ENCODE data around the gene ANXA2.
"Not testable (repeated sequence)": the region's sequence is repeated elsewhere in the genome, so short reads cannot be mapped to it uniquely, and the experiment has no call there.

Gene ANXA2

DNA sequence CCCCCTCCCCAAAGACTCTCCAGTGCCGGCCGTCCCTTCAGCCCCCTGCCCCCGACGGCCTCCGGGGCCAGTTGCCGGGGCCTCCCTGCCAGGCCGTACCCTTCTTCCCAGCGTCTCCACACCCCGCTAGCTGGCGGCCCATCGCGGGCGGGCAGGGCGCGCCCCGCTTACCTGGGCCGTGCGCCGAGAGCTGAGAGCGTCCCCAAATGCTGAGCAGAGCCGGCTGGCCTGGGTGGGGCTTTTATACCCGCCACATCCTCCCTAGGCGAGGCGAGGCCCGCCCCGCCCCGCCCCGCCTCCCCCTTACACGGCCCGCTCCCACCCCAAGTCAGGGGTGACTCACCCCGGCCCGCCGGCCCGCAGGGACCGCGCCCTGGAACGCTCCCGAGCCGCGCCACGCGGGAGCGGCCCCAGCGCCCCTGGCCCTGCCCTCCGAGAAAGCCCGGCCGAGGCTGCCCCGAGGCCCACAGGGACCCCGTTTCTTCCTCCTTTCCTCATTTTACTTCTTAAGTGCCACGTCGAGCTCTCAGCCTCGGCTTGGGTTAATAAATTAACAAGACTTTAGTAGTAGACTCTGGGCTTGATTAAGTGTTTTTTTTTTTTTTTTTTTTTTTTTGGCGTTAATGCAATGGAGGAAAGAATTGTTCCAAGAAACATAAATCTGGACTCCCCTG is at the start of gene ANXA2:
Gene ANXA2, minus strand, starts transcription at position 215 of the 674 bp plus-strand sequence. CDS start 11,911 bp downstream, outside the sequence.
- no peak for DNase-seq

DNA sequence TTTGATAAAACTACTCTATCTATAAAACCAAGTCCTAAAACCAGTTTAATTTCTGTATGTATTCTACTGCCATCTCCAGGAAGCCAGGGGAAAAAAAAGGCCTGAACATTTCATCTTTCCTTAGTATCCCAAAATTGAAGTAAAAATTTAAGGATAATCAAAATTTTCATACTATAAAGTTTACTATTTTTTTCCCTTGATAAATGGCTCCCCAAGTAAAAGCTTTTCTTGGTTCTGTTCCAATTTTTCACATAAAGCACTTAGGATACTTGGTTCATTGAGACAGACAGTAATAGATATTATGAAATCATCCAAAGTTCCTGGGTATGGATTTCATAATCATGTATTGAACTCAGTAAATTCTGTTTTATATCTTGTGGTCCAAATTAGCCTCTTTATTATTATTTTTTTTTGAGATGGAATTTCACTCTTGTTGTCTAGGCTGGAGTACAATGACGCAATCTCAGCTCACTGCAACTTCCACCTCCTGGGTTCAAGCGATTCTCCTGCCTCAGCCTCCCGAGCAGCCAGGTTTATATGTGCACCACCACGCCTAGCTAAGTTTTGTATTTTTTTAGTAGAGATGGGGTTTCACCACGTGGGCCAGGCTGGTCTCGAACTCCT is 46.6 kb upstream of the ANXA2 start:
- no peak for DNase-seq

DNA sequence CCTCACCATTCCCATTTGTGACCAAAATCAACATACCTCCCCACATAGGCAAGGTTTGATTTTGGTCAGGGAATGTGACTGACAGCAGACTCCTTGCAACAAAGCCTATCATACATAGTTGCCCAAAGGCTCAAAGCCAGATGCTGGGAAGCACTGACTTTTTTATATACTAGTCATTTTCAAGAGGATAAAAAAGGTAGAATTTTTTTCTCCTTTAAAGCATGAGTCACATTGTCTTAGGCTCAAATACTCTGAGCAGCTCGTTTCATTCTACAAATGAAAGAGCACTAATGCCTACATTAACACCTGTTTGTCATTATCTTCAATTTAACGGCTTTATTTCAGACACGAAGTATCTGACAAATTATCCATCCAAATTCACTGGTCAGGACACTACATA is 45.0 kb upstream of the ANXA2 start:
- no peak for DNase-seq

DNA sequence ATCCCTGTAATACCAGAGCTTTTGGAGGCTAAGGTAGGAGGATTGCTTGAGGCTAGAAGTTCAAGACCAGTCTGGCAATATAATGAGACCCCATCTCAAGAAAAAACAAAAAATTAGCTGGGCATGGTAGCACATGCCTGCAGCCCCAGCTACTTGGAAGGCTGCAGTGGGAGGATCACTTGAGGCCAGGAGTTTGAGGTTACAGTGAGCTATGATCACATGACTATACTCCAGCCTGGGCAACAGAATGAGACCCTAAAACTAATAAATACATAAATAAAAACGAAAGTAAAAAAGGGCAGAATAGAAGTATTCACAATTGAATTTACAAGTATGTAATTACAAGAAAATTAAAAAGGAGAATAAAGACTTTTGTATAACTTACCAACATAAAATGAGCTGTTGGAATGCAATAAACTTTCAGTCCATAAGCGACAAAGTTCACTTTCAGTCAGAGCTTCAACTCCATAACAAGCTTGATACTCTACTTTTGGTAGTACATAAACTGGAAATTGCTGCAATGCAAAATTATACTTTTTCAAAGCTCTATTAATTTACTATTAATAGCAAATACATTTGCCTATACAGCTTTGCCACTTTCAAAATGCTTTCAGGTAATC is 44.4 kb upstream of the ANXA2 start:
- DNase-seq, result no peak

DNA sequence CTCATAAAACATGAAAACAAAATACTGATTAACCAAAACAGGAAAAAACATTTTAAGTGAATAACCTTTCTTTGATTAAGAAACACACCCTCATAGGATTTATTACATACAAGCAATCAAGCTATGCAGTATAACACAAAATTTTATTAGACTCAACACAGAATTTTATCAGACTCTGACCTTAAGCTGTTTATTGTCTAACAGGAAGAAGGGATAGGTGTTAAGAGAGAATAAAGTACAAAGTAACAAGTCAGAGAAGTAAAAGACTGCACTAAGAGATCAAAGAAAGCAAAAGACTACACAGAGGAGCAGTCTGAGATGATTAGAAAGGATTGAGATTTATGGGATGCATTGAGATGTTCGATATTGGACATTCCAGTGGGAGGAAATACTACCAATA is 43.5 kb upstream of the ANXA2 start:
- no peak for DNase-seq

DNA sequence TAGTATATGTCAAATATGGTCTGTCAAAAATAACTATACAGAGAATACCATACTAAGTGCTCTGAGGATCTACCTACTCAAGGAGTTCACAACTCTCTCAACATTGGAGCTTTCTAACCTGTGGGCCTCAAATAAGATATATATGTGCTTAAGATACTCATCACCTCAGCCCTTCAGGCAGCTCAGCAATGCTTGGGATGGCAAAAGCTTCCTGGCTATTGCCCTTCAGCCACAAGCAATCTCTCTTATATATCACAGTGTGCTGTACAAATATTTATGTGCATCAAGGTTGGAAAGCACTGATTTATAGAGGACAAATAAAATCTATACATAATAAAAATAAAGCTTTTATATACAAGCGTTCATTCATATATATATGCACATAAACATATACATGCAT is 40.9 kb upstream of the ANXA2 start:
- DNase-seq, result no peak

DNA sequence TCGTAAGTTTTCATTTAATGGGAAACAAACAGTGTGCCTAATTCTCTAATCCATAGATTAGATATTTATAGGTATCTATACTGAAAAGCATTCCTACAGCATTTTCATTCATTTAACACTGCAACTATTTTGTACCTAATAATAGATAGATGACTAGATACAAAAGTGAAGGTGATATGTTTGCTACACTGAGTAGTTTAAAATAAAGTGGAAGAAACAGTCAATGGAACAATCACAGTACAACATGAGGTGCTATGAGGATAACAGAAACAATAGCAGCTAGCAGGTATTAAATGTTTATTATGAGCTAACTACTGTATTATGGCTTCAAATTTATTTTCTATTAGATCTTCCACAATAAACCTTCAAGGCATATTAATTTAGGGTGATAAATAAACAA is 31.1 kb upstream of the ANXA2 start:
- DNase-seq, result no peak

DNA sequence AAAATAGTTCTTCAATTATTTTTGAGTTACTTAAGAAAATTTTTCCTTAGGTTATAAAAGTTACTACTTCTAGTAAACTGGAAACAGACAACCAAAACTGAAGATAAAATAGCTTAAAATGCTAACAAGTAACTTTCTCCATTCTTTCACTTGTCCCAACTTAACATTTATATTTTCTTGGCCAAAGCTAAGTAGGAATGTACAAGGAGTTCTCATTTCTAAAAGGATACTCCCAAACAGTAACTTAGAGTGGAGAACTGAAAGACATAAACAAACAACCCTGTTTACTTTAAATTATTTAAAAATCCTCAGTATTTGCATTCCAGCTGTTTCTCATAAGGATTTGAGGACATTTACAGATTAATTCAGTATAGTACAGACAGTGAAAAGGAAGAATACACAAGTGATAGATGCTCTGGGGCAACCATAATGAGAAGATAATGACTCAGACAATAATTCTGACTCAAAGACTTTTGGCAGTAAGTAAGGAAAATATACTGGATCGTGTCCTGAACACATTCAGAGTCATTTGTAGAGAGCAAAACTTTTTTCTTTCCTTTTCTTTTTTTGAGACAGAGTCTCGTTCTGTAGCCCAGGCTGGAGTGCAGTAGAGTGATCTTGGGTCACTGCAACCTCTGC is 29.2 kb upstream of the ANXA2 start:
- no peak for DNase-seq

DNA sequence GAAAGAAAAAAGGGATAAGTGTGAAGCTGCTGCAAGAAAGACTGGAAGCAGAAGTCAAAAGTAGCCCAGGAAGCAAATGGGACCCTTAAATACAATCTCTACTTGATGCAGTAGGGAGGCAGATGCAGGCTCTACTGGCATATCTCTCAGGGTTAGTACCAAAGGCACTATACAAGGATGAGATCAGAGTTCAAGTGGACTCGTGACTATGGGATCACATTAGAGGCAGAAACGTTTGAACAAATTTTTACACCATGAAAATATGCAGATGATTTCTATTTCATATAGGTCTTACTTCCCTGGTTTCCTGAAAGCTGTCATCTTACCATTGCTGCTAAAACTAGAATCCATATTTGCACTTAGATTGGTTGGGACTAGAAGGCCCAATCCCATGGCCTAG is 27.7 kb upstream of the ANXA2 start:
- DNase-seq, result no peak

DNA sequence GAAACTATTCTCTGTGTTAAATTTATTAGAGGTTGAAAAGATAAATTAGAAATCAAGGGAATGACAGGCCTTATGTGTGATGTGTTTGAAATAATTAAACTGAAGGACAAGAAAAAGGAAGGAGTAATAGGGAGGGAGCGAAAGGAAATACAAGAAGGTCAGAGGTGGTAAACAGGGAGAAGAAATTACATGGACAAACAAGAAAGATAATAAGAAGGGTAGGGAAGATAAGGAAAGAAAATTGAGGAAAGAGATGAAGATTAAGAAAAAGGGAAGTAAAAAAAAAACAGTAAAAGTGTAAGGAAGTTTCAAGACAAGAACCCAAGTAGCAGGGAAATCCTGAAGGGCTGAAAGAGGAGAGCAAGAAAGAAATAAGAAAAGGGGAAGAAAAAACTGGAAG is 26.2 kb upstream of the ANXA2 start:
- DNase-seq, result no peak

DNA sequence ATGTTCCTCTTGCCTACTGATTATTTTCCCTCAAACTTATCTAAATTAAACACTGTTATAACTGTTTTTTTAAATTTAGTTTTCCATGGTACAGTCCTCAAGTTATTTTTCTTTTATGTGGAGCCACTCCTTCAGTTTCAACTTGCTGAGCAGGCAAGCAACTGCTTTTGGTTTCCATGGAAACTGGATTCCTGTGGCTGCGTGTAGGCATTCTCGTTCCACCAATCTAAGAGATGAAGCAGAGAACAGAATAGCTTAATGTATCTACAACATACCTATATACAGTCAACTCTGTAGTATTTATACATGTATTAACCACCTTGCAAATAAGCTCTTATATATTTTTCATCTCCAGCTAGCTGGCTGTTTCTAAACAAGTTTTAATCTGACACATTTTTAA is 25.8 kb upstream of the ANXA2 start:
- DNase-seq, result no peak

DNA sequence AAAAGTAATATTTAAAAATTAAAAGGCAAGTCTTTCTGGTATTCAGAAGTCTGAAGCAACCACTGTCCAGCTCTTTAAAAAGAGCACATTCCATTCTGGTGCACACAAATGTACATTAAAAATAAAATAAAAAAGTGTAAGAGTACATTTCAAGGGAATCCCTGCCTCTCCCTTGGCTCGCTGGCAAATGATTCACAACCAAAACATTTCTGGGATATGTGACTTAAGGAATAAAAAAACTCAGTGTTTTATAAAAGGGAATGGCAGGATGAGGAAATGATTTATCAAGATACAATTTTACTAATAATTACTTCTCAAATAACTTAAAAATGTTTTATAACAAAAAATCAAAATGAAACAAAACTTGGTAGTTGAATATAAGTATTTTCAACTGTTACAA is 23.8 kb upstream of the ANXA2 start:
- no peak for DNase-seq

DNA sequence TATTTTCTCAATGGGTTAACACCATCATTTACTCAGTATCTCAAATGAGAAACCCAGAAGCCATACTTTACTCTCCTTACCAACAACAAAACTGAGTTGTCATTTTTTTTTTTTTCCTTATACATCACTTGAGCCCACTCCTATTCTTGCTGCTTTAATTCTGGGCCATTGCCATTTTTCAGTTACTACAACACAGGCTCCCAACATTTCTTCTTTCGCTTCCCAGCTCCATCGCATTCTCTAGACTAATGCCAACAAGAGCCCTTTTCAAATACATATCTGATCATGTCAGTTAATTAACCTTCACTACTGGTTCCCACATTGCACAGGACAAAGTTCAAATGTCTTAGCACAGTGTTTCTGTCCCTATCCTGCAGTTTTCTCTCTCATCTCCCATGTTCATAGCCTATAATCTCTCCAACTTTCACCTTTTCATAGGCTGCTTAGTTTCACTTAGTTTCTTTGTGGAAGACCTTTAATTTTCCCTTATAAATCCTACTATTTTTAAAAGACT is 22.5 kb upstream of the ANXA2 start:
- no peak for DNase-seq

DNA sequence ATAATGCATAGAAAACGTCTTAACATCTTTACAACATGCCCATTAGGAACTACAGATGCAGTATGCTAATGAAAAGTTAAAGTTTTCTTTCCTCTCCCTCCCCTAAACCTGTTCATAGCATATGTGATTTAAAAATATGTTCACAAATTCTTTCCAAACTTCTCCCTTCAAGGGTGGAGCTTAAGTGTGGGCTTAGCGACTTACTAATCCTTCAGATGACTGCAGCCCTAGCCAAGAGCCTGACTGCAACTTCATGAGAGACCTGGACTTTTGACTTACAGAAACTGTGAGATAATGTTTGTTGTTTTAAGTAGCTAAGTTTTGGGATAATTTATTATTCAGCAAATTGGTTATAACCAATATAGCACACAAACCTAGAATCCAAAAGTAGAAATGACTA is 22.0 kb upstream of the ANXA2 start:
- no peak for DNase-seq

DNA sequence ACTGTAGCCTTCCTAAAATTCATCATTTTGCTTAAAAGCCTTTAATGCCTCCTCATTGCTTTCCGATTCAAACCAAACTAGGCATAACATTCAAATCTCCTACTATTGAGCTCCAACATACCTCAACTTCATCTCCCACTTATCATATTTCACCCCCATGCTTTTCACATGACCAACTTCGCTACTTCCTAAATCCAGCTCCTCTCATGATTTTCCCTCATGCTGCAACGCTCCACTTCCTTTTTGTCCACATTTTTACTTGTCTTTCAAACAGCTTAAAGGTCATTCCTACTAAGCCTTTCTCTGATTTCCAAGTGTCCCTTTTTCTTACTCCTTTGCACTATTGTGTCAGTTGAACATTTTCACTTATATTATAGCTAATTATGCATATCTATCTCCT is 20.3 kb upstream of the ANXA2 start:
- DNase-seq, result no peak

DNA sequence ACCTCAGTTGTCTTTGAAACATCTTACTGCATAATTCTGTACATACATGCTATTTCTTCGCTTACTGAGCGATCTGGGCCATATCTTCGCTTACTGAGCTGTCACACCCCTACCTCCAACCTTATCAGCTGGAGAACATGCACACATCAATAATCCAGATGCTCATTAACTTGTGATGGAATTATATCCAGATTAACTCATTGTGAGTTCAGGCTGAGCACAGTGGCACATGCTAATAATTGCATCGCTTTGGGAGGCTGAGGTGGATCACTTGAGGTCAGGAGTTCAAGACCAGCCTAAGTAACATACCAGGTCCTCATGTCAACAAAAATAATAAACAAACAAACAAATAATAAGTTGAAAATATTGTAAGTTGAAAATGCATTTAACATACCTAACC is 19.3 kb upstream of the ANXA2 start:
- DNase-seq, result no peak

DNA sequence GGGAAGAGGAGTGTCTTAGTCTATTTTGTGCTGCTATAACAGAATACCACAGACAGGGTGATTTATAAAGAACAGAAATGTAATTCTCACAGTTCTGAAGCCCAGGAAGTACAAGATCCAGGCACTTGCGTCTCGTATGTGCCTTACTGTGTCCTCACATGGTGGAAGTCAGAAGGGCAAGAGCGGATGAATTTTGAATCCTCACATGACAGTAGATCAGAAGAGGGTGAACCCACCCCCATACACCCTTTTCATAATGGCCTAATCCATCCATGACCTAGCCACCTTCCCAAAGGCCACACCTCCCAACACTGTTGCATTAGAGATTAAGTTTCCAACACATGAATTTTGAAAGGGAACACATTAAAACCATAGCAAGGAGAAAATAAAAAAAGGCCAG is 18.7 kb upstream of the ANXA2 start:
- DNase-seq, result no peak

DNA sequence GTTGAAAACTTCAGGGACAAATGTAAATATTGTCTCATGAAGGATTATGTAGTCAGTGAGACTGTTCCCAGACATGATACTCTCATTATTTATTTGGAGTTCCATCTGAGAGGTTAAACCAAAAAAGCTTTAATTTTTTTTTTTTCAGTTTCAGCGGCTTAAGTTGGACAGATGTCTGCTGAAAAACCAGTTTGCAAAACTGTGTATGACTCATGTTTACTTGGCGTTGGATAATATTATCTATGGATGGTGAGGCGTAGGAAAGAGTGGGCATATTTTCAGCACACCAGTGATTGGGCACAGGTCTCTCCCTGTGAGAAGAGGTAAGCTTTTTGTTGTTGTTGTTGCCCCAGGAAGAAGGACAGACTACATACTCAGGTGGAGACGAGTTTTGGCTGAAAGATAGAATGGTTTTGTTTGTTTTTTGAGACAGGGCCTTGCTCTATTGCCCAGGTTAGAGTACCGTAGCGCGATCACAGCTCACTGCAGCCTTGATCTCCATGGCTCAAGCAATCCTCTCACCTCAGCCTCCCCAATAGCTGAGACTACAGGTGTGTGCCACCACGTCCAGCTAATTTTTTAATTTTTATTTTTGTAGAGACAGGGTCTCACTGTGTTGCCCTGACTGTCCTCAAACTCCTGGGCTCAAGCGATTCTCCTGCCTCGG is 16.4 kb upstream of the ANXA2 start:
- no peak for DNase-seq

DNA sequence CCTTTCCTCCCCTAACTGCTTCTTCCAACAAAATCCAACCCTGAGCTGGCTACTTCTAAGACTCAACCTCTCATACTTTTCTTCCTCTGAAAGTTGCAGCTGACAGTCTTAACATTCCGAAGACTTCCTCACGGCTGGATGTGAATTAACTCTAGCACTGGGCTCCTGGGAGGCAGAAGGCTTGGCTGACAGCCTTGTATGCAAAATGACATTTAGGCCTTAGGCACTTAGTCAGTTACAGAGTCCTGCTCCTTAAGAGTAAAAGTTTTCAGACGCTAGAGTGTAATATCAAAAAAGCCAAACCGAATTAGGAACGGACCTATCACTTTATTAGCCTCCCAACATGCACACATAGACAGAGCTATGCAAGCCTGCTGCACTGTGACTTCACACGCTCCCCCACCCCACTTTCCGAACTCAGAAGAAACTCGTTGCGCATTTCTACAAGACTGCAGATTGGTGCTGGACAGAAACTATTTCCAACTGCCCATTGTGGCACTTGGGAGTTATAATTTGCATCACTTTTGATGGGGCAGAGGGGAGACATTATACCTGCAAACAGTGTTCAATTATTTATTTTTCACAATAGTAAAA is 15.5 kb upstream of the ANXA2 start:
- no peak for DNase-seq

DNA sequence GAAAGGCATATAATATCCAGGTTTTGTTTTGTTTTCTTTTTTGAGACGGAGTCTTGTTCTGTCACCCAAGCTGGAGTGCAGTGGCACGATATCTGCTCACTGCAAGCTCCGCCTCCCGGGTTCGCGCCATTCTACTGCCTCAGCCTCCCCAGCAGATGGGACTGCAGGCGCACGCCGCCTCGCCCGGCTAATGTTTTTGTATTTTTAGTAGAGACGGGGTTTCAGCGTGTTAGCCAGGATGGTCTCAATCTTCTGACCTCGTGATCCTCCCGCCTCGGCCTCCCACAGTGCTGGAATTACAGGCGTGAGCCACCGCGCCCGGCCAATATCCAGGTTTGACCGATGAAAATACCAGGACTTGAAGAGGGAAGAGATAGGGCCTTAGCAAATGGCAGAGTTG is 15.0 kb upstream of the ANXA2 start:
- not testable (repeated sequence) for DNase-seq

DNA sequence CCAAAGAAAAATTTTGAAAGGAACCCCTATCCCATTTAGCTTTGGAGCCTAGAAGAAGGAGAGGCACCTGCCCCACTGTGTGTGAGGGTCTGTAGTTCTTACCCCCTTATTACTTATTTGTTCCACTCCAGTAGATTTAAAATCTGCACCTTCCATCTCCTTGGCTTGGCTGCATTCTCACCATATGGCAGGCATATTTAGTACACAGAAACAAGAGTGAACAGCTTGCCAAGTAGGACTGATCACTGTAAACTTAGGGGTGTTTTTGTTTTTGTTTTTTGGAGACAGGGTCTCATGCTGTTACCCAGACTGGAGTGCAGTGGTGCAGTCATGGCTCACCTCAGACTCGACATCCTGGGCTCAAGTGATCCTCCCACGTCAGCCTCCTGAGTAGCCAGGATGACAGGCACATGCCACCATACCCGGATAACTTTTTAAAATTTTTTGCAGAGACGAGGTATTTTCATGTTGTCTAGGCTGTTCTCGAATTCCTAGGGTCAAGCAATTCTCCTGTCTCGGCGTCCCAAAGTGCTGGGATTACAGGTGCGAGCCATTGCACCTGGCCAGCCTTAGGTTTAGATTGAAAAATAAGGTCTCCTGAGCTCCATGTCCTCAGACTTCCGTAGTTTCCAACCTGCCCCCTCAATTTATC is 14.1 kb upstream of the ANXA2 start:
- DNase-seq, result no peak

DNA sequence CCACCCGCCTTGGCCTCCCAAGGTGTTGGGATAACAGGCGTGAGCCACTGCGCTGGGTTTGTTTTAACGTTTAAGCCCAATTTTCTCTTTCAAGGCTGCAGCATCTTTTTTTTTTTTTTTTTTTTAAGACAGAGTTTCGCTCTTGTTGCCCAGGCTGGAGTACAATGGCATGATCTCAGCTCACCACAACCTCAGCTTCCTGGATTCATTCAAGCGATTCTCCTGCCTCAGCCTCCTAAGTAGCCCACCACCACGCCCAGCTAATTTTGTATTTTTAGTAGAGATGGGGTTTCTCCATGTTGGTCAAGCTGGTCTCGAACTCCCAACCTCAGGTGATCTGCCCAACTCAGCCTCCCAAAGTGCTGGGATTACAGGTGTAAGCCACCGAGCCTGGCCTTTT is 12.6 kb upstream of the ANXA2 start:
- DNase-seq, result not testable (repeated sequence)

Measured in NCI-H1048 (cell line).